ENCODE results near the gene GYG2. TPM values are rescaled to one million over a fixed set of nuclear protein-coding genes. Genes with fewer than 3 reads are reported as not detected.

GYG2 gene
- total RNA-seq, 1 experiment from 2014 or later, result 9.0 TPM

DNA sequence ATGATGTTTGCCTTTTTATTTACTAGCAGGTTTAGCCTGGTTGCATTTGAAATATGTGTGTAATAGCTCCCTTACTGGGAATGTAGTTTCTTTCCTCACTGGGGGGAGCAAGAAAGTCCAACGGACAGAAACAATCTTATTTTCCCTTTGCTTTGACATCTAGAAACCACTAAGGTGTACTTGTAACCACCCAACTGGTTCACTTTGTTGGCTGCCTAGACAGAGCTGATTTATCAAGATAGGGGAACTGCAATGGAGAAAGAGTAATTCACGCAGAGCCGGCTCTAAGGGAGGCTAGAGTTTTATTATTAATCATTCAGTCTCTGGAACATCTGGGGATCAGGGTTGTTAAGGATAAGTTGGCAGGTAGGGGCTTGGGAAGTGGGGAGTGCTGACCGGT, 46.6 kb upstream of the GYG2 start:
- H3K27ac Mint-ChIP-seq (ENCODE audit: unreplicated experiment), result no peak overlapping the region
- BruUV-seq (replicated peaks), result no TSS peak
- H3K36me3 Mint-ChIP-seq (ENCODE audit: insufficient read depth, unreplicated experiment), result no peaks in the 10 kb centered on the region
- CTCF ChIA-PET, result no interaction called here
- no peak for DNase-seq
- intact Hi-C loops (cut with micrococcal nuclease; ENCODE audit: unreplicated experiment), result no loop called here
- H3K27me3 Mint-ChIP-seq (ENCODE audit: unreplicated experiment), result peaks cover 21% of the 10 kb centered on the region
- no peaks in the 10 kb centered on the region for H3K4me1 Mint-ChIP-seq (ENCODE audit: low read depth, unreplicated experiment)
- TF ChIP-seq, protein P1, sequence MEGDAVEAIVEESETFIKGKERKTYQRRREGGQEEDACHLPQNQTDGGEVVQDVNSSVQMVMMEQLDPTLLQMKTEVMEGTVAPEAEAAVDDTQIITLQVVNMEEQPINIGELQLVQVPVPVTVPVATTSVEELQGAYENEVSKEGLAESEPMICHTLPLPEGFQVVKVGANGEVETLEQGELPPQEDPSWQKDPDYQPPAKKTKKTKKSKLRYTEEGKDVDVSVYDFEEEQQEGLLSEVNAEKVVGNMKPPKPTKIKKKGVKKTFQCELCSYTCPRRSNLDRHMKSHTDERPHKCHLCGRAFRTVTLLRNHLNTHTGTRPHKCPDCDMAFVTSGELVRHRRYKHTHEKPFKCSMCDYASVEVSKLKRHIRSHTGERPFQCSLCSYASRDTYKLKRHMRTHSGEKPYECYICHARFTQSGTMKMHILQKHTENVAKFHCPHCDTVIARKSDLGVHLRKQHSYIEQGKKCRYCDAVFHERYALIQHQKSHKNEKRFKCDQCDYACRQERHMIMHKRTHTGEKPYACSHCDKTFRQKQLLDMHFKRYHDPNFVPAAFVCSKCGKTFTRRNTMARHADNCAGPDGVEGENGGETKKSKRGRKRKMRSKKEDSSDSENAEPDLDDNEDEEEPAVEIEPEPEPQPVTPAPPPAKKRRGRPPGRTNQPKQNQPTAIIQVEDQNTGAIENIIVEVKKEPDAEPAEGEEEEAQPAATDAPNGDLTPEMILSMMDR (IDR thresholded peaks at IDR 0.05; ENCODE audit: unreplicated experiment), result no peak
- H3K4me3 Mint-ChIP-seq (ENCODE audit: low read depth, unreplicated experiment), result no peak overlapping the region
- H3K9me3 Mint-ChIP-seq (ENCODE audit: low read depth, unreplicated experiment), result no peaks in the 10 kb centered on the region

GRCh38 chrX:2782778-2783177, 46.0 kb upstream of the GYG2 start:
- Mint-ChIP-seq H3K36me3 (ENCODE audit: insufficient read depth, unreplicated experiment) (no peaks in the 10 kb centered on the region), H3K4me1 (ENCODE audit: low read depth, unreplicated experiment) (no peaks in the 10 kb centered on the region), H3K4me3 (ENCODE audit: low read depth, unreplicated experiment) (no peak overlapping the region), H3K27me3 (ENCODE audit: unreplicated experiment) (peaks cover 27% of the 10 kb centered on the region), H3K9me3 (ENCODE audit: low read depth, unreplicated experiment) (no peaks in the 10 kb centered on the region), H3K27ac (ENCODE audit: unreplicated experiment) (no peak overlapping the region)
- intact Hi-C loops (cut with micrococcal nuclease; ENCODE audit: unreplicated experiment), result no loop called here
- DNase-seq, result no peak
- no TSS peak for BruUV-seq (replicated peaks)
- TF ChIP-seq, protein P1 (IDR thresholded peaks at IDR 0.05; ENCODE audit: unreplicated experiment), result no peak
- CTCF ChIA-PET, result no interaction called here

GRCh38 chrX:2784026-2784425, 44.7 kb upstream of the GYG2 start:
- Mint-ChIP-seq H3K27ac (ENCODE audit: unreplicated experiment) (no peak overlapping the region), H3K4me3 (ENCODE audit: low read depth, unreplicated experiment) (no peak overlapping the region), H3K4me1 (ENCODE audit: low read depth, unreplicated experiment) (no peaks in the 10 kb centered on the region), H3K36me3 (ENCODE audit: insufficient read depth, unreplicated experiment) (no peaks in the 10 kb centered on the region), H3K27me3 (ENCODE audit: unreplicated experiment) (peaks cover 37% of the 10 kb centered on the region), H3K9me3 (ENCODE audit: low read depth, unreplicated experiment) (no peaks in the 10 kb centered on the region)
- intact Hi-C loops (cut with micrococcal nuclease; ENCODE audit: unreplicated experiment), result no loop called here
- DNase-seq, result no peak
- TF ChIP-seq, protein P1 (IDR thresholded peaks at IDR 0.05; ENCODE audit: unreplicated experiment), result no peak
- no TSS peak for BruUV-seq (replicated peaks)
- CTCF ChIA-PET, result no interaction called here

DNA sequence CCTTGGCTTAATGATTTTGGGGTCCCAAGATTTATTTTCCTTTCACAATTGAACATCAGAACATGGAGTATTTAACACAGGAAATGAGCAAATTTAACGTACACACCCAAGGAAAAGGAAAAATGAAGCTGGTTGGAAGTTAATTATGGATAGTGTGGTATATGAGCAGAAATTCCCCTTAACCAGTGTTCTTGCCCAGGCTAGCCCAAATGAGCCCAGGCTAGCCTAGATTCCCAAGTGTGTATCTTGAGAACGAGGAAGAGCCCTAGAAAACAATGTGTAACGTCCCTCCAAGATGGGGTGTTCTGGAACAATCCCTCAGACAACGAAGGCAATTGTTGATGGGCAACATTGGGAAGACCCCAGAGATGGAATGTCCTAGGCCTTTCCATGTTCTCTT, 43.2 kb upstream of the GYG2 start:
- CTCF ChIA-PET, result no interaction called here
- no peaks in the 10 kb centered on the region for H3K4me1 Mint-ChIP-seq (ENCODE audit: low read depth, unreplicated experiment)
- H3K36me3 Mint-ChIP-seq (ENCODE audit: insufficient read depth, unreplicated experiment), result no peaks in the 10 kb centered on the region
- intact Hi-C loops (cut with micrococcal nuclease; ENCODE audit: unreplicated experiment), result no loop called here
- H3K27ac Mint-ChIP-seq (ENCODE audit: unreplicated experiment), result no peak overlapping the region
- peaks cover 37% of the 10 kb centered on the region for H3K27me3 Mint-ChIP-seq (ENCODE audit: unreplicated experiment)
- DNase-seq, result no peak
- no peaks in the 10 kb centered on the region for H3K9me3 Mint-ChIP-seq (ENCODE audit: low read depth, unreplicated experiment)
- no TSS peak for BruUV-seq (replicated peaks)
- TF ChIP-seq, protein P1 (IDR thresholded peaks at IDR 0.05; ENCODE audit: unreplicated experiment), result no peak
- no peak overlapping the region for H3K4me3 Mint-ChIP-seq (ENCODE audit: low read depth, unreplicated experiment)

GRCh38 chrX:2788980-2789379, 39.8 kb upstream of the GYG2 start:
- no peaks in the 10 kb centered on the region for H3K36me3 Mint-ChIP-seq (ENCODE audit: insufficient read depth, unreplicated experiment)
- TF ChIP-seq, protein P1 (IDR thresholded peaks at IDR 0.05; ENCODE audit: unreplicated experiment), result no peak
- CTCF ChIA-PET, result no interaction called here
- intact Hi-C loops (cut with micrococcal nuclease; ENCODE audit: unreplicated experiment), result no loop called here
- no peak overlapping the region for H3K4me3 Mint-ChIP-seq (ENCODE audit: low read depth, unreplicated experiment)
- H3K27me3 Mint-ChIP-seq (ENCODE audit: unreplicated experiment), result peaks cover 45% of the 10 kb centered on the region
- no TSS peak for BruUV-seq (replicated peaks)
- DNase-seq, result no peak
- H3K9me3 Mint-ChIP-seq (ENCODE audit: low read depth, unreplicated experiment), result no peaks in the 10 kb centered on the region
- H3K4me1 Mint-ChIP-seq (ENCODE audit: low read depth, unreplicated experiment), result no peaks in the 10 kb centered on the region
- no peak overlapping the region for H3K27ac Mint-ChIP-seq (ENCODE audit: unreplicated experiment)
